NCI-H146 (cell line): Measurements from ENCODE around the gene CNEP1R1.

ENCODE experiments used
- DNase-seq: peaks from one replicate; lab custom pipeline; 2025; lab: John Stamatoyannopoulos, UW

CNEP1R1 gene

DNA sequence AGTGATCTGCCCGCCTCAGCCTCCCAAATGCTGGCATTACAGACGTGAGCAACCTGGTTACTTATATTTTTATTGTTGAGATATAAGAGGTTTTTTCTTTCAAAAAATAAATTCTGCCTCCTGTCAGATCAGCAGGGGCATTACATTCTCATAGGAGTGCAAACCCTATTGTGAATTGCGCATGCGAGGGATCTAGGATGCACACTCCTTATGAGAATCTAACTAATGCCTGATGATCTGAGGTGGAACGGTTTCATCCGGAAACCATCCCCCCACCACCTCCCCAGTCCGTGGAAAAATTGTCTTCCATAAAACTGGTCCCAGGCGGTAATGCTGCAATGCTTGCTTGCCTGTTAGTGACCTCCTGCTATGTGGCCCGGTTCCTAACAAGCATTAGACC lies 7.5 kb upstream of the CNEP1R1 start:
- no peak for DNase-seq

DNA sequence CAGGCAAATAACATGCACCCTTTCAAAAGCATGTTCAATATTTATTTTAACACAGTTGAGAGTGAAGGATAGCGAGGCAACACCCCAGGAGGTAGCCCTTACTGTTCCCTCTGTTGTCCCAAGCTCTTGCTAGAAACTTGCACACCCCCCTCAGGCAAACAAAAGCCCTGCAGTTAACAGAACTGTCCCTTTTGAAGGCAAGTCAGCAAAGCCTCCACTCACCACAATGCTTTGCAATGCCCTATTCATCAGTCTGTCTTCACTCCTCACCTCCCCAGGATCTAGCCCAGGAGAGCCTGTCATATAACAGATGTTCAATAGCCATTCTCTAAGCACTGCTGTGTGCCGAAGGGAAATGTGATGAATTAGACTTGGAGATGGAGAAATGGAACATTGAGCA lies 3.5 kb upstream of the CNEP1R1 start:
- DNase-seq, result peak; percentile 30

DNA sequence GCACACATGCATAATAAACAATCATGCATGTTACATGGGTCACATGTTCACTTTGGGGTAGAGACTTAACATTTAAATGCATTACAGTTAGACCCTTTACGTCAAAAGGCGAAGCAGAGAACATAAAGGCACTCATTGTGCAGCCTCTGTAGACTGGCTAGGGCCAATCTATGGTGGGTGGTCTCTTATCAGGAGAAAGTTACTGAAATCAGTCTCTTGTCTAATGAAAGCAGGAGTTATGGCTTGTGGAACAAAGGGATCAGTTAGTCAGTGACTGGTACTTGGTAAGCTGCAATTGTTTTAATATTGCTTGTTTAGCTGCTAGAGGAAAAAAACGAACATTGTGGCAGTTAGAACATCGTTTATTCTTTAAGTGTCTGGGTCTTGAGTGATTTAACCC lies 1.4 kb upstream of the CNEP1R1 start:
- no peak for DNase-seq

DNA sequence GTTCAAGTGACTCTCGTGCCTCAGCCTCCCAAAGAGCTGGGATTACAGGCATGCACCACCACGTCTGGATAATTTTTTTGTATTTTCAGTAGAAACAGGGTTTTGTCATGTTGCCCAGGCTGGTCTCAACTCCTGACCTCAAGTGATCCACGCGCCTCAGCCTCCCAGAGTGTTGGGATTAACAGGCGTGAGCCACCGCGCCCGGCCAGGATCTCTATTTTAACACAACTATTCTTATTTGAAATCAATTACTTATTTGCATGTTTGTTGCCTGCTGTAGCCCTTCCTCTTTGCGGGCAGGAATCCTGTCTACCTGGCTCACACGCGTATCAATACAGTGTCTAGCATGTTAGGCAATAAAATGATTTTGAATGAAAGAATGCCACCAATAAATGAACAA lies 818 bp upstream of the CNEP1R1 start:
- DNase-seq, result no peak

DNA sequence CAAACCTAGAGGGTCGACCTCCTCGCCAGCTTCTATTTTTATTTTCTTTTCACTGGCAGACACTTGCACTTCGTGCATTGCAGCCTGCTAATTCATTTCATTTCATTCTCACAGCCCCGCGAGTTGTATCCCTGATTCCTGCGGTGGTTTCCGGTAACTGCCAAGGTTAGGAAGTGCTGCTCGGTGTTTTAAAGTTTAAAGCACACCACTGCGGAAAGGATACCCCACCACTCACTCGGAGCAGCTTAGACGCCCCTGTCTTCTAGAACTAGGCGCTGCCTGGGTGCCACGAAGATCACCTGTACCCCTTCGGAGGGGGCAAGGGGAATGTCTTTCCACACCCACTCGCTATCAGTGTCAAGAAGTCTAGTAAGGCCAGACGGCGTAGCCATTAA lies 509 bp downstream of the CNEP1R1 start:
- peak; percentile 4 for DNase-seq

DNA sequence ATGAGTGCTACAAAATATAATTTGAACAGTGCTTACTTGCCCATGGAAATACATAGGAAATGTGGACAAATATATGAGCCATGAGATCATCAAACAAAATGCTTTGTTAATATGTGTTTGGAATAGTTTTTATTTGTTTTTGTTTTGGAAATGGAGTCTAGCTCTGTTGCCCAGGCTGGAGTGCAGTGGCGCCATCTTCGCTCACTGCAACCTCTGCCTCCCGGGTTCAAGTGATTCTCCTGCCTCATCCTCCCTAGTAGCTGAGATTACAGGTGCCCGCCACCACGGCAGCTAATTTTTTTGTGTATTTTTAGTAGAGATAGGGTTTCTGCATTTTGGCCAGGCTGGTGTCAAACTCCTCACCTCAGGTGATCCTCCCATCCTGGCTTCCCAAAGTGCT lies 2.8 kb downstream of the CNEP1R1 start:
- DNase-seq, result no peak

DNA sequence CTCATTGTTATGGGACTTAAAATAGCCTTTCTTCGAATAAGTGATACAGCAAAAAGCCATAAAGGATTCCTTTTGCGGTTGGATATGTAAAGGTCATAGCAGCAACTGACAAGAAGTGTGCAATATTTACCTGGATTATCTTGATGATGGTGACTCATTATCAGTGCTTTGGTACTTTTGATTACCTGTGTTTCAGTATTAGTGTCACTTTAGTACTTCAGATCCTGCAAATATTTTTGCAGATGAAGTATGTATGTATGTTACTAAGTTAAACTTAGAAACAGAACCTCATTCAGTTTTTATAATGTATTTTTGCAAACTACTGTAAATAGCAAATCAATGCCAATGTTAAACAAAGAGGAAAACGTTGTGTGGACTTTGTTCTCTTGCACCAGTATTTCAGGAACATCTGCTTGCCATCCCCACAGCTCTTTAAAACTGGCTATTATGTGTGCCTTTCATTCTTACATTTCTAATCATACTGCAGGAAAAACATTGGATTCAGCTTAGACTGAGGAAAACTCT lies 10.5 kb downstream of the CNEP1R1 start:
- no peak for DNase-seq

DNA sequence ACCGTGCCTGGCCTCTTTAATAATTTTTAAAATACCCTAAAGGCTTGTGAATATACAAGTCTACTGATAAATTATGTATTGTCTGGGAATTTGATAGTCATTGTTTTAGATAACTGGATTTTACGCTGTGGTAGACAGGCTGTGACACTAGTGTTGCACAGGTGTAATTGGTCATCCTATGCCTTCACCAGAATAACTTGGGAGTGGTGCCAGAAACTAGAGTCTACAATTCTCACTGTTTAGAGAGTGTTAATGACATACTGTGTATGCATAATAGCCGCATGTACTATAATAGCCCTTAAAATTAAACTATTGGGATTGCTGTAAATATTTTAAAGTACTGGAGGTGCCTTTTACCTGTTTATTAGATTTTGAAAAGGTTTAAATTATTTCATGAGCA lies 11.4 kb downstream of the CNEP1R1 start:
- peak; percentile 43 for DNase-seq

DNA sequence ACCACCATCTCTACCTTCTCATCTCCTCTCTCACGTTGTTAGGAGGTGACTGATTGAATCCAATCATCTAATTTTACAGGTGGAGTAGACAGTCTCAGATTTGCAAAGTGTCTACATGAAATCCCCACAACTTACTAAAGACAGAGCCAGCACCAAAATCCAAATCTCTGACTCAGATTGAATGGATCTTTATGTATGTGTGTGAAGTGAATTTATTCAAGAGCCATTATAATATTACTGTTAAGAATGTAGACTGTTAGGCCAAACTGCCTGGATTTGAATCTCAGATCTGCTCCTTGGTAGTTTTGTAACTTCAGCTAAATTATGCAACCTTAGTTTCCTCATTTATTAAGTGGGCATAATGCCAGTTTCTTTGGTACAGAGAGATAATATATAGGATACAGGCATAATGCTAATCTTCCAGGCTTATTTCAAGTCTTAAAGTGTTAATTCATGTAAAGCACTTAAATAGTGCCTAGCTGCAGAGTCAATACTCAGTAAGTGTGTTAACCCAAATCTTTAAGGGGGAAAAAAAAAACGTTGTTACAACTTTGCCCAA lies 12.7 kb downstream of the CNEP1R1 start:
- DNase-seq, result no peak

DNA sequence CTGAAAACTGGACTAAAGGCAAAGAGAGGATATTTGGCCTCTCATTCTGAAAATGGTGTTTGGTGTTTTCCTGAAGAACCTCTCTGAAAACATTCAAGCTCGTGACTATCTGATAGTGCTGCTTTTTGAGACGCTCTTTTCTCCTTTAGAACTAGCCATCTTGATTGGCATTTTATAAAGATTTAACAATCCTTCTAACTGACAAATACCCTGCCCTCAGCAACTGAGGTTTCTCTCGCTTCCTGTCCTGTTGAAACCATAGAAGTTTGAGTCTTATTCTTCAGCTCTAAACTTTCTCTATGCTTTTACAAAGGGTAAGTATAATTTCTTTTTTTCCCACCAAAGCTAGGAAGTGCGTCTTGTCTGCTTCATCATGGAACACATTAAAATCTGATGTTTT lies 13.3 kb downstream of the CNEP1R1 start:
- no peak for DNase-seq

DNA sequence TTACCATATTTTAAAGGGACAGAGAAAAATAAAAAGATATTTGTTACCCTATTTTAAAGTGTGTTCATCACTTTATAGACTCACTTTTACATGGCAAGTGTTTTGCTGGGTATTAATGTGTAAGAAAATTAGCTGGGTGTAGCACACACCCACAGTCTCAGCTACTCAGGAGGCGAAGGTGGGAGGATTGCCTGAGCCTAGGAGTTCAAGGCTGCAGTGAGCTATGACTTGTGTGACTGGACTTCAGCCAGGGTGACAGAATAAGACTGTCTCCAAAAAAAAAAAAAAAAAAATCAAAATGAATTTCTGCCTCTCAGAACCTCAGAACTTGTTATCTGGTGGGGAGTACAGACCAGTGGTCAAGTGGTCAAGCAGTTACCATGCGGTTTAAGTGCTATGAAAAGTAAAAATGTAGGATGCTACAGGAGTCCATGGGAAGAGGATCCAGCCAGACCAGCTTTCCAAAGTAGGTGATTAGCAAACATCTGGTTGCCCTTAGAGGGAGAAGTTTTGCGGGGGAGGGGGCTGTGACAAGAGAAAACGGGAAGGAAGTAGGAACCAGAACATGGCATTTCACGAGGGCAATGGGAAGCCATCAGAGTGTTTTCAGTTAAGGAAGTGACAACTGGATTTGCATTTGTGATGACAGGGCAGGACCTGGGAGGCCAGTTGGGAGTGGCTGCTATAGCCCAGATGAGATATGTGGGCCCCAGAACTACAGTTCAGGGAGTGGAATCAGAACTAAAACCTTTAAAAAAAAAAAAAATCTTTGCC lies 13.9 kb downstream of the CNEP1R1 start:
- no peak for DNase-seq

DNA sequence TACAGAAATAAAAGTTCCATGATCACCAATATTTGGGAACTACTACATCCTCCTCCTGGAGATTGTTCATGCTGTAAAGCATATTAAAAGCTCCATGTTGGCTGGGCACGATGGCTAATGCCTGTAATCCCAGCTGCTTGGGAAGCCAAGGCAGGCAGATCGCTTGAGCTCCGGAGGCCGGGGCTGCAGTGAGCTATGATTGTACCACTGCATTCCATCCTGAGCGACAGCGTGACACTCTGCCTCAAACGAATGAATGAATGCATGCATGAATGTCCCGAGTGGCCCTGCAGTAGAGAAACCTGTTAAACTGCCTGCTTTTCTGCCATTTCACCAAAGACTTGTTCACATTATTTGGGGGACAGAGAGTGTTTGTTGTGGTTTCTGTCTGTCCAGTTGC lies 15.0 kb downstream of the CNEP1R1 start:
- DNase-seq, result no peak

DNA sequence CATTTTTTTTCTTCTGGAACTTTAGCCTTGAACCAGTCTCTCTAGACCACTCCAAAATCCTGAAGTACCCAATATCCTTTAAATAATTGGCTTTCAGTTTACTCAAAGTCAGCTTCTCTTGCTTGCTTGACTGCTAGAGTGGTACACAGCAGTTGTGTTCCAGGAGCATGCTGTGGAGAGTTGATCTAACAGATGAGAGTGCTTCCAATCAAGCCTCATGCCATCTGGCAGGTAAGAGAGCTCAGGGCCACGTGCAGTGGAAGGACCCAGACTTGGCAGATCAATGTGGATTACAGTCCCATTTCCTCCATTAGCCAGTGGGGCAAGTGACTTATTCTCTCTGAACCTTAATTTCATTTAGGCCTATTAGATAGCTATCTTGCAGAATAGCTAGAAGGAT lies 15.7 kb downstream of the CNEP1R1 start:
- no peak for DNase-seq

DNA sequence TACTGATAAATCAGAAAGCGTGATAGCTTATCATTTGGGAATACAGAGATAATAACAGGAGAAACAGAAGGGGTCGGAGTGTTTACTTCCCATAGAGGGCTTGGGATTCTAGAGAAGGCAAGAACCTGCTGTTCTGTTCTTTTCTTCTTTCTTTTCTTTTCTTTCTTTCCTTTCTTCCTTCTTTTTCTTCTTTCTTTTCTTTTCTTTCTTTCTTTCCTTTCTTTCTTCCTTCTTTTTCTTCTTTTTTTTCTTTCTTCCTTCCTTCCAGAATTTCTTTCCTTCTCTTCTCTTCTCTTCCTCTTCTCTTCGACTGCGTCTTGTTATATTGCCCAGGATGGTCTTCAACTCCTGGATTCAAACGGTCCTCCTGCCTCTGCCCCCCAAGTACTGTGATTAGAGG lies 18.3 kb downstream of the CNEP1R1 start:
- no peak for DNase-seq

DNA sequence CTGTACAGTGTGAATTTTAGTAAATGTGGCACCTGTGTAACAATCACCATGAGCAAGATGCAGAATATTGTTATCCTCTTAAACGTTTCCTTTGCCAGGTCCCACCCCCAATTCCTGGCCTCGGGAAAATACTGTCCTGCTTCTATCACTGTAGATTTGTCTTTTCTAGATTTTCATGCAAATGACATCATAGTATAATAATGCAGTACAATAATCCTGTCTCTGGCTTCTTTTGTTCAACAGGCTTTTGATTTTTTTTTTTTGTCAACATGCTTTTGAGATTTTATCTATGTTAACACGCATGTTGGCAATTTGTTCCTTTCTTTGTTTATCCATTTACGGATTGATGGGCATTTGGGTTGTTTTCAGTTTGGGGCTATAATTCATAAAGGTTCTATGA lies 20.4 kb downstream of the CNEP1R1 start:
- no peak for DNase-seq

DNA sequence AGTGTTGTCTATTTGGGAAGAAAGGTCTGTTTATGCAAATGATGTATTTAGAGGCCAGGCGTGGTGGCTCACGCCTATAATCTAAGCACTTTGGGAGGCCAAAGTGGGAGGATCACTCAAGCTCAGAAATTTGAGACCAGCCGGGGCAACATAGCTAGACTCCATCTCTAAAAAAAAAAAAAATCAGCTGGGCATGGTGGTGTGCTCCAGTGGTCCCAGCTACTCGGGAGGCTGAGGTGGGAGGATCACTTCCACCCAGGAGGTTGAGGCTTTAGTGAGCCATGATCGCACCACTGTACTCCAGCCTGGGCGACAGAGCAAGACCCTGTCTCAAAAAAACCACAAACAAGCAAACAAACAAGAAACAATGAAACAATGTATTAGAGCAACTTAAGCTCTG lies 21.8 kb downstream of the CNEP1R1 start:
- DNase-seq, result no peak

DNA sequence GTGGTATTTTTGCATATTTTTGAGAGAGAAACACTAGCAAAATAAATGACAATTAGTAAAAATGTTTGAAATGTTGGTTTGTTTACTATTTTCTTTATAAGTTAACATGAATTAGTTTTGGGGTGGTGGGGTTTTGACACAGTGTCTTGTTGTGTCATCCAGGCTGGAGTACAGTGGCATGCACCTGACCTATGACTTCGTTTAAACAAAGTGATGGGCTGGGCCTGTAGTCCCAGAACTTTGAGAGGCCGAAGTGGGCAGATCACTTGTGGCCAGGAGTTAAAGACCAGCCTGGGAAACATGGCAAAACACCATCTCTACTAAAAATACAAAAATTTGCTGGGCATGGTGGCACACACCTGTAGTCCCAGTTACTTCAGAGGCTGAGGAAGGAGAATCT lies 22.8 kb downstream of the CNEP1R1 start:
- DNase-seq, result no peak

DNA sequence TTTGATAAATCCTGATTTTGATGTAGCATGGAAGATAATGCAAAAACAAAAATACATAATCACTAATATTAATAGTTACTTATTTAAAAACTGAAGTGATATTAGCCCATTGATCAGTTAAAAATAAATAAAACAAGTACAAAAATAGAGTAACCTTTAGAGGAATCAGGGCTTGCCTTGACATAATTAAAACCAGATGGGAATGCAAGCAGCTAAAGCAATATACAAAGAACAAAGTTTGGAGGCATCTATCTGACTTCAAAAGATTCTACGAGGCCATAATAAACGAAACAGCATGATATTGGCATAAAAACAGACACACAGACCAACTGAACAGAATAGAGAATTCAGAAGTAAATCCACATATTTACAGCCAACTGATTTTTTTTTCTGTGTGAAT lies 25.8 kb downstream of the CNEP1R1 start:
- no peak for DNase-seq

DNA sequence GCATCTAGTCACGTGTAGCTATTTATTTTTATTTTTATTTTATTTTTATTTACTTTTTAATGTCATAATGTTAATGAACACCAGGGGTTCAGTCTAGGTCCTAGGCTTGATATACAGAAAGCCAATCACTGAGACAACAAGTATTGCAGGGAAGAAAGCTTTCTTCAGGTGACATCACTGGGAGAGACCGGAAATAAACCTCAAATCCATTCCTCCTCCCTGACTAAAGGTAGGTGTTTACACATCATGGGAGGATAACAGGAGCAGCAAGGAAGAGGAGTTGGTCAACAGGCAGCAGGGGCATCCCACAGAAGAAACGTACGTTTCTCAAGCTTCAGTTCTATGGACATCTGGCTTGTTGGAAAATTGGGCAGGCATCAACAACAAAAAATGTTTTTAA lies 31.2 kb downstream of the CNEP1R1 start:
- DNase-seq, result no peak

DNA sequence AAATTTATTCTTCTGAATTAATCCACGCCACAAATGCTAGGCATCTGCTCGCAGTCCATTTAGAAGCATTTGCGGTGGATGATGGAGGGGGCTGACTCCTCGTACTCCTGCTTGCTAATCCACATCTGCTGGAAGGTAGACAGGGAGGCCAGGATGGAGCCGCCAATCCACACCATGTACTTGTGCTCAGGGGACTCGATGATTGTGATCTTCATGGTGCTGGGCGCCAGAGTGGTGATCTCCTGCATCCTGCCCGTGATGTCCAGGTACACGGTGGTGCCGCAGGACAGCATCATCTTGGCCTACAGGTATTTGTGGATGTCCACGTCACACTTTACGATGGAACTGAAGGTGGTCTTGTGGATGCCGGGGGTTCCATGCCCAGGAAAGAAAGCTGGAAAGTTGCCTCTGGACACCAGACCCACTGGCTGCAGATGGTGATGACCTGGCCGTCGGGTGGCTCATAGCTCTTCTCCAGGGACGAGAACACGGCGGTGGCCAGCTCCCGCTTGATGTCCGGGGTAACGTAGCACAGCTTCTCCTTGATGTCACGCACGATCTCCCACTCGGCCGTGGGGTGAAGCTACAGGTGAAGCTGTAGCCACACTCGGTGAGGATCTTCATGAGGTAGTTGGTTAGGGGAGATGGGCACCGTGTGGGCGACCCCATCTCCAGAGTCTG lies 33.2 kb downstream of the CNEP1R1 start:
- no peak for DNase-seq

DNA sequence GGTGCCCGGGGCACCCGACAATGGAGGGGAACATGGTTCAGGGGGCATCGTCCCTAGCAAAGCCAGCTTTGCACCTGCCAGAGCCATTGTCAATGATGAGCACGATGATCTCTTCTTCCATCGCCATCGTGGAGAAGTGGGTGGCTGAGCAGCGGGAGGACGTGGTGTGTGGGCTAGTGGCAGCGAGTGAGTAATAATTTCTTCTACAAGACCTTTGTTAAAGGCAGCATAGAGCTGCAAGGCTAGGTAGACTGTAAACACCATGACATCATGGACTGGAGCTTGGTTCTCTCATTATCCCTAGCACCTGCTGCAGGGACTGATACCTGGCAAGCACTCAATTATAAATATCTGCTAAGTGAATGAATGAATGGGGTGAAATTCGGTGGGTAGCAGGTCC lies 34.1 kb downstream of the CNEP1R1 start:
- DNase-seq, result no peak

DNA sequence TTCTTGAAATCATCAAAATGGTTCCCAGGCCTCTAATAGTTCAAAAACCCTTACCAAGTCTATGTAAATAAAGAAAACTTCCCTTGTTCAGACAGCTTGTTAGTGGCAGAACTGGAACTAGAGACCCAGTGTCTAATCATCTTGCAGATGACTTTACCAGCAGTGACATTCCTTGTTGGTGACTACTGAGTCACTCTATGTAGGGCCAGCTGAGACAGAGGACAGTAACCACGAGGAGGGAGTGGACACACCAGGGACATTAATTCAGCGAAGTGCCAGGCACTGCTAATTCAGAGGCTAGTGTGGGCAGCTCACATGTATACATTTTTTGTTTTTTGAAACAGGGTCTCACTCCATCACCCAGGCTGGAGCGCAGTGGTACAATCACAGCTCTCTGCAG lies 34.6 kb downstream of the CNEP1R1 start:
- no peak for DNase-seq

DNA sequence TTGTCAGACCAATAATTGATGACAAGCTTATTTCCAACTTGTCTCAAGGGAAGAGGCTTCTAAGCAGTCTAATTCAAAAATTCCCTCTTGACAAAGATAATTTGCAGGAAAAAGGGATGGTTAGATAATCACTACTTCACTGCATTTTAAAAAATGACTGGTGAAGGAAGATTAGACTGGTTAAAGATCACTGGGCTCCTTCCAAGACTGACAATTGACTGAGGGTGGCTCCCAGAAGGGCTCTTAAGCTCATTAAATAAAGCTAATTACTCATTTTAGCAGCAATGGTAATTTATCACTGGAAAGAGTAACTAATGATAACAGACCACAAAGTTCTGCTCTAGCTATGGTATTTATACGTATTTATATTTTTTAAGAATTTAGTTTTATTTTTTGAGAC lies 36.3 kb downstream of the CNEP1R1 start:
- DNase-seq, result no peak
